Measurements from ENCODE around the gene DBNL.

The DBNL gene

GRCh38 chr7:44050915-44051560, 6.5 kb downstream of the DBNL start:
- no peak for TF ChIP-seq CTCF (IDR thresholded peaks at IDR 0.05; ENCODE audit: insufficient read depth, low read length, poor library complexity, severe bottlenecking)
- no peaks in the 10 kb centered on the region for H3K27me3 ChIP-seq (replicated peaks; ENCODE audit: control insufficient read depth, insufficient read depth, low read length)
- DNase-seq (ENCODE audit: extremely low read depth, insufficient read length) = no peak
- H3K4me3 ChIP-seq (replicated peaks; ENCODE audit: low read depth, low read length) = no peak overlapping the region
- peaks cover 27% of the 10 kb centered on the region for H3K36me3 ChIP-seq (ENCODE audit: control insufficient read depth, insufficient read depth, low read length)

- TF ChIP-seq CTCF (IDR thresholded peaks at IDR 0.05; ENCODE audit: insufficient read depth, low read length, poor library complexity, severe bottlenecking) = no peak
- no peak for DNase-seq (ENCODE audit: extremely low read depth, insufficient read length)
- Histone ChIP-seq H3K36me3 (ENCODE audit: control insufficient read depth, insufficient read depth, low read length) (peaks cover 32% of the 10 kb centered on the region), H3K27me3 (replicated peaks; ENCODE audit: control insufficient read depth, insufficient read depth, low read length) (no peaks in the 10 kb centered on the region), H3K4me3 (replicated peaks; ENCODE audit: low read depth, low read length) (no peak overlapping the region)
These were observed 7.2 kb downstream of the DBNL start for GRCh38 chr7:44051611-44052220.

GRCh38 chr7:44052771-44053365, 8.4 kb downstream of the DBNL start:
- Histone ChIP-seq H3K36me3 (ENCODE audit: control insufficient read depth, insufficient read depth, low read length) (peaks cover 41% of the 10 kb centered on the region), H3K4me3 (replicated peaks; ENCODE audit: low read depth, low read length) (no peak overlapping the region), H3K27me3 (replicated peaks; ENCODE audit: control insufficient read depth, insufficient read depth, low read length) (no peaks in the 10 kb centered on the region)
- no peak for TF ChIP-seq CTCF (IDR thresholded peaks at IDR 0.05; ENCODE audit: insufficient read depth, low read length, poor library complexity, severe bottlenecking)
- no peak for DNase-seq (ENCODE audit: extremely low read depth, insufficient read length)

- no peak for TF ChIP-seq CTCF (IDR thresholded peaks at IDR 0.05; ENCODE audit: insufficient read depth, low read length, poor library complexity, severe bottlenecking)
- H3K36me3 ChIP-seq (ENCODE audit: control insufficient read depth, insufficient read depth, low read length) = peaks cover 55% of the 10 kb centered on the region
- no peak overlapping the region for H3K4me3 ChIP-seq (replicated peaks; ENCODE audit: low read depth, low read length)
- H3K27me3 ChIP-seq (replicated peaks; ENCODE audit: control insufficient read depth, insufficient read depth, low read length) = no peaks in the 10 kb centered on the region
- DNase-seq (ENCODE audit: extremely low read depth, insufficient read length) = no peak
These were observed 12.2 kb downstream of the DBNL start for GRCh38 chr7:44056681-44057080.

- H3K27me3 ChIP-seq (replicated peaks; ENCODE audit: control insufficient read depth, insufficient read depth, low read length) = no peaks in the 10 kb centered on the region
- peaks cover 54% of the 10 kb centered on the region for H3K36me3 ChIP-seq (ENCODE audit: control insufficient read depth, insufficient read depth, low read length)
- TF ChIP-seq CTCF (IDR thresholded peaks at IDR 0.05; ENCODE audit: insufficient read depth, low read length, poor library complexity, severe bottlenecking) = no peak
- DNase-seq (ENCODE audit: extremely low read depth, insufficient read length) = no peak
- H3K4me3 ChIP-seq (replicated peaks; ENCODE audit: low read depth, low read length) = no peak overlapping the region
These were observed 12.8 kb downstream of the DBNL start for GRCh38 chr7:44057181-44057848.

Measured in GM06990 (cell line).